Cardiac ventricle fibroblast (primary cell): ENCODE data around the gene CNIH2. TPM values are rescaled to one million over a fixed set of nuclear protein-coding genes. Genes with fewer than 3 reads are reported as not detected.

Experiments used
- total RNA-seq: library from RNA; depleted of rRNA; stranded (reverse); fragments of >200 nt; gene quantifications from 2 replicates; pipeline ENCODE4 v1.2.3, GENCODE V29; 2015

Gene CNIH2
- 0.34 TPM in 1 of 2 replicates, not detected in the other for total RNA-seq

GRCh38 chr11:66277471-66278362, at the start of gene CNIH2:
CNIH2 (plus strand) TSS chr11:66278175; CDS start chr11:66278457, 282 bp downstream.

GRCh38 chr11:66268244-66268951, 9.6 kb upstream of the CNIH2 start, which contains the start of gene RAB1B:
RAB1B (plus strand) TSS chr11:66268639; CDS start chr11:66268680, 41 bp downstream.

GRCh38 chr11:66288671-66289547, 10.9 kb downstream of the CNIH2 start, which contains the start of gene YIF1A:
YIF1A (minus strand) TSS chr11:66289143; CDS start chr11:66288985, 158 bp downstream.

GRCh38 chr11:66291706-66292542, 13.9 kb downstream of the CNIH2 start, which contains the start of gene TMEM151A:
TMEM151A (plus strand) TSS chr11:66291894; CDS start chr11:66292014, 120 bp downstream.

DNA sequence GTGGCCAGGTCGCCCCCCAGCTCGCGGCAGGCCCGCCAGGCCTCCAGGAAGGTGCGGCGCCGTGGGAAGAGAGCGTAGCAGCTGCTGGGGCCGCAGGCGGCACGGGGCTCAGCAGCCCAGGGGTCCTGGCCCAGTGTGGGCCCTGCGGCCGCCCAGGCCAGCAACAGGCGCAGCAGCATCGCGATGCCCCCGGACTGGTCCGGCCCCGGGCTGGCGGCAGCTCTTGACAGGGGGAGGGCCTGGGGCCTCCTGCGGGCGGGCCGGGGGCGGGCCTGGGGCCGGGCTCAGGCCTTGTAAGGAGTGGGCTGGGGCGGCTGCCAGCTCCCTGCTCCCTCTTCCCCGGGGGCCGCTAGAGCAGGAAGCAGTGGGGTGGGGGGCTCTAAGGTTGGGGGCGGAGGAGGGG, 38.9 kb downstream of the CNIH2 start, which contains the start of gene CD248:
Gene CD248 (minus strand): TSS at position 196 of the 403 bp plus-strand sequence. CDS start 17 bp downstream, at position 179.

Other genes starting within 250 kb of the CNIH2 start
- gene GAL3ST3, start 229.0 kb upstream of the CNIH2 start, total RNA-seq: not detected in 2 replicates
- 109 and 119 TPM in 2 replicates for gene SF3B2, start 225.8 kb upstream of the CNIH2 start, total RNA-seq
- gene PACS1, start 207.9 kb upstream of the CNIH2 start, total RNA-seq: 45.5 and 51.7 TPM in 2 replicates
- 12.5 and 15.1 TPM in 2 replicates for gene KLC2, start 20.5 kb upstream of the CNIH2 start, total RNA-seq
- 93.4 and 96.5 TPM in 2 replicates for gene RAB1B, start 9.5 kb upstream of the CNIH2 start, total RNA-seq
- gene YIF1A, start 11.0 kb downstream of the CNIH2 start, total RNA-seq: 98.8 and 111 TPM in 2 replicates
- not detected in 2 replicates for gene TMEM151A, start 13.7 kb downstream of the CNIH2 start, total RNA-seq
- 258 and 278 TPM in 2 replicates for gene CD248, start 38.9 kb downstream of the CNIH2 start, total RNA-seq
- 18.1 and 24.7 TPM in 2 replicates for gene RIN1, start 58.3 kb downstream of the CNIH2 start, total RNA-seq
- 29.3 and 43.7 TPM in 2 replicates for gene BRMS1, start 66.9 kb downstream of the CNIH2 start, total RNA-seq
- 28.5 and 35.6 TPM in 2 replicates for gene B4GAT1, start 69.5 kb downstream of the CNIH2 start, total RNA-seq
- 0.20 TPM in 1 of 2 replicates, not detected in the other for gene SLC29A2, start 93.6 kb downstream of the CNIH2 start, total RNA-seq
- gene NPAS4, start 142.9 kb downstream of the CNIH2 start, total RNA-seq: not detected in 2 replicates
- gene MRPL11, start 160.7 kb downstream of the CNIH2 start, total RNA-seq: 47.5 and 49.5 TPM in 2 replicates
- 6.8 and 9.0 TPM in 2 replicates for gene PELI3, start 188.7 kb downstream of the CNIH2 start, total RNA-seq
- gene DPP3, start 202.3 kb downstream of the CNIH2 start, total RNA-seq: 16.1 and 20.1 TPM in 2 replicates
- gene BBS1, start 232.5 kb downstream of the CNIH2 start, total RNA-seq: 39.4 and 49.4 TPM in 2 replicates